IPS DF 4.7 (cell line): ENCODE measurements around the gene ZGPAT.
A peak's percentile ranks its signal among the peaks of the same experiment; 100 is the strongest.
"Not testable (repeated sequence)": the region's sequence is repeated elsewhere in the genome, so short reads cannot be mapped to it uniquely, and the experiment has no call there.

Experiments used
- DNase-seq: peaks from one replicate; pipeline ENCODE4 v3.0.0-alpha.2; 2013; ENCODE audit warnings: low spot score; ENCODE audit errors: extremely low read depth

Gene ZGPAT

GRCh38 chr20:63707558-63708300 is at the start of gene ZGPAT, which contains the start of gene ARFRP1:
Gene ZGPAT (plus strand): TSS chr20:63708039. CDS start chr20:63708581, 542 bp downstream.
Gene ARFRP1 (minus strand): TSS chr20:63707976. CDS start chr20:63707091, 885 bp downstream.
- DNase-seq: peak; percentile 22

DNA sequence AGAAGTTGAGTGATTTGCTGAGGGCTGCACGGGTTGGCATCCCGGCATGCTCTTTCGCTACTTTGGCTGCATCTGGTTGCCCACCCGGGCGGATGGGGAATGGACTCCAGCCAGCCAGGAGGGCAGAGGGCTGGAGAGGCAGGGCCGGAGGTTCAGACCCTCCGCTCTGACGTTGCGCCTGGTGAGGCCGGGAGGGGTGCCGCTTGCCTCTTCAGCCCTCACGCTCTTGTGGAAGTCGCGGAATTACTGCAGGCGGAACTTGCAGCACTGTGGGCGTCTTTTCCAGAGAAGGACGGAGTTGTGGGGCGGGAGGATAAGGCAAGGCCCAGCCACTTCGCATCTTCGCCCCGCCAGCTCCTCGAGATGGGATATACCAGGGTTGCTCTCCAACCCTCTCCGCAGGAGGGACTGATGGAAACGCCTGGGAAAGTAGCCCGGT is 49.1 kb upstream of the ZGPAT start:
- no peak for DNase-seq

DNA sequence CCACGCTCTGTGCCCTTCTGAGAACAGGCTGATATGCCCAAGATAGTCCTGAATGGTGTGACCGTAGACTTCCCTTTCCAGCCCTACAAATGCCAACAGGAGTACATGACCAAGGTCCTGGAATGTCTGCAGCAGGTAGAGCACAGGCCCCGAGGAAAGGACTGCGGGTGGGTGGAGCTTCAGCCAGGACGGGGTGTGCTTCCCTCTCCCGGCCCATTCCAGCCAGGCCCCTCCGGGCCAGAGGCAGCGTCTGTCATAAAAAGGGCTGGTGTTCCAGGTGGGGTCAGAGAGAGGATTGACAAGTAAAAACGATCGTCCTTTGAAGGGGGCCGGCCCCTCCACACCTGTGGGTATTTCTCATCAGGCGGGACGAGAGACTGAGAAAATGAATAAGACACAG is 48.5 kb upstream of the ZGPAT start:
- no peak for DNase-seq

- DNase-seq: not testable (repeated sequence)
Observed at GRCh38 chr20:63660174-63660573, 47.7 kb upstream of the ZGPAT start.

DNA sequence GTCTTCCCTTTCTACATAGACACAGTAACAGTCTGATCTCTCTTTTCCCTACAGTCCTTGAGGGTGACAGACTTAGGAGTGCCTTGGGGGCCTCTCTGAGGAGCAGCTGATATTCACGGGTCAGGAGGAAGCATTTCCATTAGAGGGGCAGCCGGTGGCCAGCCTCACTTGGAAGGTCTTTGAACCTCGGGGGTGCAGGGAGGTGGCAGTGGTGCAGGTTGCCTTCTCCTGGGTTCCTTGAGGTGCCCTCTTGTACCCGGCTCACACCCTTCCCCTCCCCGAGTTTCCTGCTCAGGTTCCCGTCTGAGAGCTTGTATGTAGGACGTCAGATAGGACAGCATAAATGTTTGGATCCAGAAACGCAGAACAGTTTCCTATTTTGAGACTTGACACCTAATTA is 47.2 kb upstream of the ZGPAT start:
- no peak for DNase-seq

DNA sequence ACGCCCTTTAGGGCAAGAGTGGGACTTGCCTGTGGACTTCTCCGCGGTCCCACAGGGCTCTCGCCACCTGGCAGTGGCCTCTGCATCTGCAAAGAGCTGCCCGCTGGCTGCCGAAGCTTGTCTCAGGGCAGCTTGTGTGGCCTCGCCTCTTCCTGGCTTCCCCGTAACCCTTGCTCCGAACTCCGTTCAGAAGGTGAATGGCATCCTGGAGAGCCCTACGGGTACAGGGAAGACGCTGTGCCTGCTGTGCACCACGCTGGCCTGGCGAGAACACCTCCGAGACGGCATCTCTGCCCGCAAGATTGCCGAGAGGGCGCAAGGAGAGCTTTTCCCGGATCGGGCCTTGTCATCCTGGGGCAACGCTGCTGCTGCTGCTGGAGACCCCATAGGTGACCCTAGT is 46.7 kb upstream of the ZGPAT start:
- DNase-seq: no peak

DNA sequence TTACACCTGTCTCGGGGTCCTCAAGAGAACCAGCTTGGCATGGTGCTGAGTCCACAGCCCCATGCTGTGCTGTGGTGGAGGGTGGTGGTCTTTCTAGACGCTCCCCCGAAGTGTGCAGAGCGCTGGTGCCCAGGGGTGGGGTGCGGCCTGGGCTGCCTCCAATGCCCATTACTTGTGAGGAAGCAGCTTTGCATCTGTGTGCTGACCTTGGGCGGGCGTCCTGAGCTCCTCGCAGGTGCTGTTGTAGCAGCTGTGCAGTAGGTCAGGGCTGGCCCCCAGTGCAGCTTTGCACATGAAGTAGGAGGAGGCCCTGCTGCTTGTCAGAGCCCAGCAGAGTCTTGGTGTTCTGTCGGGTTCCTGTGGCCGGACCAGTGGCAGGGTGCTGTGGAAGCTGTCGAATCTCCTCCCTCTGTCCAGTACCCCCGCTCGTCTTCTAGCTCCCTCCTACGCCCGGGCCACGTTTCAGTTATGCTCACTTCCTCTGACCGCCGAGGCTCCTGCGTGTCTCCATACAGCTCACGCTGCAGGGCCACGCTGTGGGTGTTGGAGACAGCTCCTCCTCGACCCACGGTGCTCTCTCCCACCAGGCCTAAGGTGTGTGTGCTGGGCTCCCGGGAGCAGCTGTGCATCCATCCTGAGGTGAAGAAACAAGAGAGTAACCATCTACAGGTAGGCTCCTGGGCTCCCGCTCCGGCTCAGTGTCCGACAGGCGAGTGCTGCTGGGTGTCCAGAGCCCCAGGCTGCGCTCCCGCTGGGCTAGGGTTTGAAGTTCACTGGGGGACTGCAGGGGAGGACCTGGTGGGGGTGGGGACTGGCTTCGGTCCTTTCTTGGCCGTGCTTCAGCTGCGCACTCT is 45.7 kb upstream of the ZGPAT start:
- no peak for DNase-seq

GRCh38 chr20:63662813-63663189 is 45.0 kb upstream of the ZGPAT start:
- no peak for DNase-seq

- no peak for DNase-seq
Observed at GRCh38 chr20:63663332-63664066, 44.3 kb upstream of the ZGPAT start.

GRCh38 chr20:63664143-63664851 is 43.5 kb upstream of the ZGPAT start:
- no peak for DNase-seq

- no peak for DNase-seq
Observed at GRCh38 chr20:63664861-63665594, 42.8 kb upstream of the ZGPAT start.

DNA sequence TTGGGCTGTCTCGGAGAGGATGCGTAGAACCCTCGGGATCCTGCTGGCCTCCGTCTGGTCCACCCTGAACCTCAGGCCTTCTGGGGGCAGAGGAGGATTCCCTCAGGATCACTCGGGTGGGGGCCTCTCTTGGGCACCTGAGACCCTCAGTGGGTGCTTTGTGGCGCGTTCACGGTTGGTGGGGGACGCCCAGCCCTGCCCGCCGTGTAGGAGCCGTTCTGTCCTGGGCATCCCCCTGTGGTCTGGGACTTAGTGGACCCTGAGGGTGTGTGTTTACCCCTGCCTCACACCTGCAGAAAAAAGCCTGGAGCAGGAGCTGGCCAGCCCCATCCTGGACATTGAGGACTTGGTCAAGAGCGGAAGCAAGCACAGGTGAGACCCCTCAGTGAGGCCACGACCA is 42.1 kb upstream of the ZGPAT start:
- DNase-seq: no peak

DNA sequence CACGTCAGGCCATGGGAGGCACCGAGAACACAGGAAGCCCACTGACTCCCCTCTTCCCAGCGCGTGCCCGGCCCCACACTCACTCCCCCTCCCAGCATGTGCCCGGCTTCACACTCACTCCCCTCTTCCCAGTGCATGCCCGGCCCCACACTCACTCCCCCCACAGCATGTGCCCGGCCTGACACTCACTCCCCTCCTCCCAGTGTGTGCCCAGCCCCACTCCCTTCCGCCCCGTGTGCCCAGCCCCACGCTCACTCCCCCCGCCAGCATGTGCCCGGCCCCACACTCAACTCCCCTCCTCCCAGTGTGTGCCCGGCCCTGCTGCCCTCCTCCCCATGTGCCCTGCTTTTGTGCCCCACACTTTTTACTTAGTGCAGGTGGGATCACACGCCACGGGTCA is 40.0 kb upstream of the ZGPAT start:
- DNase-seq: no peak

GRCh38 chr20:63668351-63668750 is 39.5 kb upstream of the ZGPAT start:
- no peak for DNase-seq

GRCh38 chr20:63671695-63672094 is 36.1 kb upstream of the ZGPAT start:
- not testable (repeated sequence) for DNase-seq

GRCh38 chr20:63672666-63673065 is 35.2 kb upstream of the ZGPAT start:
- DNase-seq: no peak

- DNase-seq: no peak
Observed at GRCh38 chr20:63673951-63674350, 33.9 kb upstream of the ZGPAT start.

DNA sequence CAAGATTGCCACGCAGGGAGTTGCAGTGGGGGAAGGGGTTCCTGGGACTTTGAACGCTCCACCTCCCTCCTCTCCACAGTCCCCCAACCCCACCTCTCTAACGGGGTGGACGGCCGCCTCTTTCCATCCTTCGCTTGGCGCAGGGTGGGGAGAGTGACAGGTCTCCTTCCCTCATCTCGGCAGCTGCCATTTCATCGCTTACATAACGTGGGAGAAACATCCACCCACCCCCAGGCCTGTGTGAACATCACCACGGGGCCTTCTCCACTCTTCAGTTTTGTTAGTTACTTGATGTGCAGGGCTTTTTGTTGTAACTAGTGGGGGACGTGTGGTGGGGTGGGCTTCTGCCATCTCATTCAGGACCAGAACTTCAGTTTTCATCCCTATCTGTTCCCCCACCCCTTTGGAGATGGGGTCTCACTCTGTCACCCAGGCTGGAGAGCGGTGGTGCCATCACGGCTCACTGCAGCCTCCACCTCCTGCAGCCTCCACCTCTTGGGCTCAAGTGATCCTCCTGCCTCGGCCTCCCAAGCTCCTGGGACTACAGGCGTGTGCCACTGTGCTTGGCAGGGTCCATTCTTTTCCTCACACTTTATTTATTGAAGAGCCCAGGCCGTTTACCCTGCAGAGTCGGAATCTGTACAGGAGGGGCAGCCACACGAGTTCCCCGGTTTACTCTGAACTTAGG is 32.0 kb upstream of the ZGPAT start:
- no peak for DNase-seq

DNA sequence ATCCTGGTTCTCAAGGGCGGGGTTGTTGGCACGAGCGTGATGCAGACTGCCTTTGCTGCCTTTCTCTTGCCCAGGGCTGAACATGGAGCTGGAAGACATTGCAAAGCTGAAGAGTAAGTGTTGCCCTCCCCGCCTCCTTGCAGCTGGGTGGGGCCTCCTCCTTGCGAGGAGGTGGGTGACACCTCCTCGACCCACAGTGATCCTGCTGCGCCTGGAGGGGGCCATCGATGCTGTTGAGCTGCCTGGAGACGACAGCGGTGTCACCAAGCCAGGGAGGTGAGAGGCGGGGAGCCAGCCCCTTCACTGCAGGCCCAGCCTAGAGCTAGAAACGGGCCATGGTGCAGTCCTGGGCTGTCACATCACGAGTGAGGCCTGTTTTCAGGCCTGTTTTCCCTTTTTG is 29.8 kb upstream of the ZGPAT start:
- no peak for DNase-seq
